ENCODE results near the gene CLIP2.
A peak's percentile ranks its signal among the peaks of the same experiment; 100 is the strongest.
"Not testable (repeated sequence)": the region's sequence is repeated elsewhere in the genome, so short reads cannot be mapped to it uniquely, and the experiment has no call there.

The CLIP2 gene

GRCh38 chr7:74376256-74377036 is 87.2 kb downstream of the CLIP2 start:
- DNase-seq: no peak

- DNase-seq: peak; percentile 47 to 76
Observed at GRCh38 chr7:74379938-74380337, 90.7 kb downstream of the CLIP2 start.

GRCh38 chr7:74380720-74381119 is 91.5 kb downstream of the CLIP2 start:
- peak; percentile 26 to 40 for DNase-seq

- DNase-seq: not testable (repeated sequence)
Observed at GRCh38 chr7:74384086-74384485, 94.9 kb downstream of the CLIP2 start.

GRCh38 chr7:74384854-74385253 is 95.6 kb downstream of the CLIP2 start:
- not testable (repeated sequence) for DNase-seq

- no peak for DNase-seq
Observed at GRCh38 chr7:74387606-74388005, 98.4 kb downstream of the CLIP2 start.

- no peak for DNase-seq
Observed at GRCh38 chr7:74388880-74389415, 99.7 kb downstream of the CLIP2 start.

- peak in 1 of 2 experiments; percentile 3 for DNase-seq
Observed at GRCh38 chr7:74393722-74394121, 104.5 kb downstream of the CLIP2 start.

- not testable (repeated sequence) for DNase-seq
Observed at GRCh38 chr7:74394601-74395000, 105.4 kb downstream of the CLIP2 start.

- DNase-seq: no peak
Observed at GRCh38 chr7:74395745-74396311, 106.6 kb downstream of the CLIP2 start.

- no peak for DNase-seq
Observed at GRCh38 chr7:74396993-74397392, 107.8 kb downstream of the CLIP2 start.

GRCh38 chr7:74398426-74398825 is 109.2 kb downstream of the CLIP2 start:
- DNase-seq: no peak

GRCh38 chr7:74399006-74399405 is 109.8 kb downstream of the CLIP2 start:
- DNase-seq: no peak

GRCh38 chr7:74400420-74401136 is 111.4 kb downstream of the CLIP2 start:
- DNase-seq: no peak

GRCh38 chr7:74401137-74401859 is 112.1 kb downstream of the CLIP2 start:
- peak in 1 of 2 experiments; percentile 37 for DNase-seq

- not testable (repeated sequence) for DNase-seq
Observed at GRCh38 chr7:74402668-74403067, 113.5 kb downstream of the CLIP2 start.

- DNase-seq: no peak
Observed at GRCh38 chr7:74403521-74404387, 114.5 kb downstream of the CLIP2 start.

- DNase-seq: no peak
Observed at GRCh38 chr7:74404388-74404700, 115.1 kb downstream of the CLIP2 start.

- DNase-seq: no peak
Observed at GRCh38 chr7:74404741-74405140, 115.5 kb downstream of the CLIP2 start.

- DNase-seq: no peak
Observed at GRCh38 chr7:74405191-74405898, 116.1 kb downstream of the CLIP2 start.

GRCh38 chr7:74405899-74406512 is 116.8 kb downstream of the CLIP2 start:
- no peak for DNase-seq

All from NCI-H446 (cell line).